HL-60/S4 treated with retinoic acid at 250 ng/mL for 4 days and 3 days (cell line): Measurements from ENCODE around the gene PHF12.

Experiments used
- in situ Hi-C: fragments of 300-500 bp; cut with MboI; formaldehyde crosslinking; loops from 2 replicates; pipeline ENCODE4 v1.7.0; 2022; ENCODE audit warnings: low sequenced_read_pairs

The PHF12 gene

GRCh38 chr17:28951428-28951990 is at the start of gene PHF12:
Gene PHF12, minus strand, starts transcription at chr17:28951518. Its CDS starts 558 bp downstream, at chr17:28950960.
- in situ Hi-C loops: no loop called here

DNA sequence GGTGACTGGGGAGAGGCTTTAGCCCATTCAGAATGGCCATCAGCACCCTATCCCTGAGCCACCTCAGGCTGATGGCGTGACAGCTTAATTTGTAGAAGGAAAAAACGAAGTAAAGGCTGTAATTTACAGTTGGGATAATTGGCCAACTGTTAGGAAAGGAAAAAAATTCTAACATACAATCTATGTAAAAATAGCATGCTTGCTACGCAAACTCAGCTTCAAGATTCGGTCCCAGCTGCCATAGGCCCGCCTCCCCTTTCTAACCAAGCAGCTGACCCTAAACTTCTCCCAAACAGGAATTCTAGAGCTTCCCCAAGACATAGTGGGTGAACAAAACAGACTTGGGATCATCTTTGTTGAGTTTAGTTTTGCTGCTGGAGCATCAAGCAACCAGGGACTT is 49.7 kb upstream of the PHF12 start:
- in situ Hi-C loops: no loop called here

DNA sequence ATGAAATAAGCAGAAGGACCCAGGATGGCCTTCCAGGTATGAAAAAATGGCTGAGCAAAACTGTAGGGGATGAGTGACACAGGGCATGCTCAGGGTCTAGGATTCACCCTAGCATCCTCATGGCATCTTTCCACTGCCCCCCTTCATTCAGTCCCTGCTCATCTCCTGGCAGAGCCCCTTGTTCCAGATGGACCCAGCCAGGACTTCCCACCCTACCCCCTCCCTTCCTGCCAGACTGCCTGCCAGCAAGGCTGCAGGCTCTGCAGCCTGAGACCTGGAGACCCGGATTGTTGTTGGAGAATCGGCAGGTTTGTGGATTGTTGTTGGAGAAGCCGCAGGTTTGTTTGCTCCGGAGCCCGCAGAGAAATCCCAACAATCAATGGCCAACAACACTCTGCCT is 47.9 kb upstream of the PHF12 start:
- in situ Hi-C loops: no loop called here

DNA sequence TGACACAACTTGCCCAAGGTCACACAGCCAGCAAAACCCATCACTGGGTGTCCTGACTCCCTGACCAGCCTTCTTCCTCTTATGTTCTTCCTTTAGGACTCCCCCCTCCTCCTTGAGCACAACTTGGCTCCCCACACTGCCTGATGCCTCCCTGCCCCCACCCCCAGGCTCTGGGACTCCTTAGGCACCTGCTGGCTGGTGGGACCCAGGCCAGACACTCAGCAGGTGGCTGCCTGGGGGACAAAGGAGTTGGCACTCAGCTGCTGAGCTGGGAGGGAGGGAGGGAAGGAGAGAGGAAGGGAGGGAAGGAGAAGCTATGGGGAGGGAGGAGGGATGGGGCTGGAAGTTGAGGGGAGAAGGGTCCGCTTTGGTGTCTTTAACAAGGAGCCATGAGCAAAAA is 46.5 kb upstream of the PHF12 start:
- in situ Hi-C loops: no loop called here

GRCh38 chr17:28996554-28997096 is 45.3 kb upstream of the PHF12 start:
- in situ Hi-C loops: no loop called here

DNA sequence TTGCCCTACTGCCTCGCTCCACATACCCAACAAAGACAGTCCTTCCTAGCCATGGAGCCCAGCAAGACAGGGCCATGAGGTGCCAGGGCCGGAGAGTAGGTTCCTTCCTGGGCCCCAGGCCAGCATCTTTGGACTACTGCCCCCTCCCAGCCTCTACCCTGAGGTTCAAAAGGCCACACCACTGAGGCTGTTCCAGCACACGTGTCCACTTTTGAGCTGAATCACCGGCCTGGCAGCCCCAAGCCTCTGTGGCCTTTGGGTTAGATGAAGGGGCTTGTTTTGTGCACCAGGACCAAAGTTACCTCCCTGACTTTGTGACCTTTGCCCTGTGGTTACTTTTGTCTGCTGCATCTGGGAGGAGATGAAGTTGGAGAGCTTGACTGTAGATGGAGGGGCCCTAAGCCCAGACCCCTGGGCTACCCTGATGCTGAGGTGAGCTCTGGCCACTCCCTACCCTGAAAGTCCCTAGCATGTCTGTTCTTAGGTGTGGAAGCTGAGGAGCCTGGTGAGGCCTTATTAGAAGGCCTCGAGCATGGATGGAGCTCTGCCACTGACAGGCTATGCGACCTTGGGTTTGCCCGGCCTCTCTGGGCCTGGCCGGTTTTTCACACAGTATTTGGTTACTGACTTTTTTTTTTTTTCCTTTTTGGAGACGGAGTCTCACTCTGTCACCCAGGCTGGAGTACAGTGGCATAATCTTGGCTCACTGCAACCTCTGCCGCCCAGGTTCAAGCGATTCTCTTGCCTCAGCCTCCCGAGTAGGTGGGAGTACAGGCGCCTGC is 42.5 kb upstream of the PHF12 start:
- in situ Hi-C loops: no loop called here

- in situ Hi-C loops: no loop called here
These were observed 41.6 kb upstream of the PHF12 start for GRCh38 chr17:28992625-28993600.

DNA sequence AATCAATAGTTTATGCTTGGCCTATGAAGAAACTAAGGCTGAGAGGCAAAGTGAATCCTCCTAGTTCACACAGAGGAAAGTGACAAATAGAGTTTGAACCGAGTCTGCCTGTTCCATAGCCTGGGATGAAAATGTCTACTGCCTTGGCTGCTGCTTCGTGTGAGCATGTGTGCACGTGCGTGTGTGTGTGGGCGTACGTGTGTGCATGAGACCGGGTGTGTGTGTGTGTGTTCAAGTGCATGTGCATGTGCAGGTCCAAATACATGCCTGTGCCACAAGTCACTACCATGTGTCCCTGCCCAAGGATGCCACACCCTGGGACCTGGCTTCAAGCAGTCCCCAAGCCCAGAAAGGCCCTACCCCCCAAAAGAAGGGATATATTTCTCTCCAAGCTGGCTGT is 40.9 kb upstream of the PHF12 start:
- in situ Hi-C loops: no loop called here

- in situ Hi-C loops: no loop called here
These were observed 40.5 kb upstream of the PHF12 start for GRCh38 chr17:28991779-28992178.

DNA sequence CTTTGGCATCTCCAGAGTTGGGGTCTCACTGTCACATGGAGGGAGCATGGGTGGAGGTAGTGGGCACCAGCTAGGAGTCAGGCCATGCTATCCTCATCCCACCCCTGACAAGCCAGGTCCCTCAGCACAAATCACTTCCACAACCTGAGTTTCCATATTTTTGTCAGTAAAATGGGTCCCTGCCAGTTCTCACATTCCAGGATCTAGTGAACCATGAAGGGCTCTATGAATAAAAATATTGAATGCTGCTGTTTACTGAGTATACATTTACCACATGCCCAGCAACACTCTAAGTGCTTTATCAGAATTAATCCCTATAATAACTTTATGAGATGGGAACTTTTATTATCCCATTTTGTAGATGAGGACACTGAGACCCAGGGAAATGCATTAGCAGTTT is 37.7 kb upstream of the PHF12 start:
- in situ Hi-C loops: no loop called here

DNA sequence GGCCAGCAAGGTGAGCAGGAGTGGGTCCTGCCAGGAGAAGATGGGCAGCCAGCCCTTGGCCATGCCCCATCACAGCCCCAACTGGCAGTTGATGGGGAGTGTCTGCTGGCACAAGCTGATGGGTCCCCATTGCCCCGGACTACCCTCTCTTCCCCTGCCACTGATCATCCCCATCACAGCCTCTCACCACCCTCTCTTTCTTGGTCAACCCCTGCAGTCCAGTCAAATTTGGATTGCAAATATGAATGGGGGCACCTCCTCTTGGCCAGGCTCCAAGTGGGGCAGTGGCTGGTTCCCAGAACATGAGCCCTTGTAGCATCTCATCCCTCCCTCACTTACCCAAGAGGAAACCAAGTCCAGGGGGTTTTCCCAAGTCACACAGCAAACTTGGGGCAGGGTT is 37.2 kb upstream of the PHF12 start:
- in situ Hi-C loops: no loop called here

GRCh38 chr17:28986714-28987655 is 35.7 kb upstream of the PHF12 start:
- in situ Hi-C loops: no loop called here

DNA sequence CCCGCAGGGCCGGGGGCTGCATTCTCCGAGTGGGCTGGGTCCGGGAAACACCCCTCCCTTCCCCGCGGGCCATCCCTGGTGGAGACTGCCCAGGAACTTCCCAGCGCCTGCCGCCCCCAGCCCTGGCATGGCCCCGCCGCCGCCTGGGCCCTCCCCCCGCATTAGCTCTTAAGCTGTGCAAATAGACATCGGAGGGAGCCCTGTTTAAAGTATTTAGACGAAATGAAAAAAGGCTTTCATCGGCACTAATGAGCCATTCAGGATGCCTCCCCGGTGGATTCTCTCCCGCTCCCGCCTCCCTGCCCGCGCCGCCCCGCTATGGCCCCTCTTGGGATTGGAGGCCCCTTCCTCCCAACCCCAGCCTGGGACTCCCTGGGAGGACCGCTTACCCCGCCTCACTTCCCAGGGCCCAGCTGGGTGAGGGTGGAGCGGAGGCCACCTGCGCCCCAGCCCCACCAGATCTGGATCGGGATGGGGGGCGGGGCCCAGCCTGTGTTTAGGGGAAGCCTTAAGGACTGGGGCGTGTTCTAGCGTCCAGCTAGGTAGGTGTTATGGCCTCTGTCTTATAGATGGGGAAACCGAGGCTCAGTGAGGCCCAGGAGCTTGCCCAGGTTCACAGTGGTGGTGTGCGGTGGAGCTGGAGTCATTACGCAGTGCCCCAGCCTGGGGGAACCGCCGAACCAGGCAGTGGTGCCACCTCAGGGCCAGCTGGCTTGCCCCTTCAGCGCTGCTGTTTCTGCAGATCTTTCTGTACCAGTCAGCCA is 34.8 kb upstream of the PHF12 start:
- in situ Hi-C loops: no loop called here

- in situ Hi-C loops: no loop called here
These were observed 32.2 kb upstream of the PHF12 start for GRCh38 chr17:28983286-28984230.

- in situ Hi-C loops: no loop called here
These were observed 30.9 kb upstream of the PHF12 start for GRCh38 chr17:28982131-28982793.

DNA sequence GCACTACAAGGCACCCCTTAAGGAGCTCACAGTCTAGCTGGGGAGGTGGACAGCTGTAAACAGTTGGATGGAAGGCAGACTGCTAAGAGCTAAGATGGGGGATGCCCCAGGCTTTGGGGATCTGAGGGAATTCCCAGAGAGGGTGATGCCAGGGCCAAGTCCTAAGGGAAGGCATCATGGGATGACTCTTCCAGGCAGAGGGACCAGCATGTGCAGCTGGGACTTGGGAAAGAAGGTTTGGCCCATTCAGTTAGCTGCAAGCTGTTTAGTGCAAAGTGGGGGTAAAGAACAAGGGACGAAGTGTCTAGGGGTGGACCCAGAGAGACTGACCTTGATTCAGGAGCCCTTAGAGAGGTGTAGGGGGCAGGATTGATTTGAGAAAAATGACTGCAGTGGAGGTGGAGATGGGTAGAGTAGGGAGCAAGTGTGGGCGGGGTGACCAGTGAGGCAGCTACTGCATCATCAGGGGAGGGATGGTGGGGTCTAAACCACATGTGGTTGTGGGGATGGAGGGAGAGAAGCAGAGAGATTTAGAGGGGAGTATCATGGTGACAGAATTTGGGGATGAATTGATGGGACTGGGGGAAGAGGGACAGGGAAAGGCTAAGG is 27.1 kb upstream of the PHF12 start:
- in situ Hi-C loops: no loop called here

- in situ Hi-C loops: no loop called here
These were observed 26.5 kb upstream of the PHF12 start for GRCh38 chr17:28977659-28978355.
